Astrocyte (in vitro differentiated cells and primary cell): ENCODE measurements around the gene AARSD1. TPM values are rescaled to one million over a fixed set of nuclear protein-coding genes. Genes with fewer than 3 reads are reported as not detected.

Experiments
- DNase-seq: peaks from one replicate; pipeline ENCODE4 v3.0.0-alpha.2; 2010; ENCODE audit warnings: low read depth
- FAIRE-seq: peaks from 2 replicates; lab custom pipeline; 2011; peaks lifted over from hg19 to GRCh38; lab: Jason Lieb, UNC
- H2AFZ ChIP-seq: 2 replicates; pipeline ENCODE4 v1.6.0; 2012; ENCODE audit warnings: low read depth, low read length, inconsistent platforms
- H3K27ac ChIP-seq: 2 replicates; pipeline ENCODE4 v1.5.1; 2011; ENCODE audit warnings: low read depth, low read length, inconsistent platforms
- H3K27me3 ChIP-seq: 2 replicates; pipeline ENCODE4 v1.6.0; 2011; ENCODE audit warnings: low read length, inconsistent platforms; ENCODE audit not compliant: insufficient read depth
- H3K36me3 ChIP-seq: 2 replicates; pipeline ENCODE4 v1.5.1; 2011; ENCODE audit warnings: low read length, inconsistent platforms; ENCODE audit not compliant: insufficient read depth
- H3K4me1 ChIP-seq: 2 replicates; pipeline ENCODE4 v1.5.1; 2011; ENCODE audit warnings: low read length, inconsistent platforms; ENCODE audit not compliant: insufficient read depth
- H3K4me2 ChIP-seq: 2 replicates; pipeline ENCODE4 v1.6.0; 2012; ENCODE audit warnings: low read length, inconsistent platforms
- H3K4me3 ChIP-seq: 2 replicates; pipeline ENCODE4 v1.5.1; 2011; ENCODE audit warnings: low read depth, mild to moderate bottlenecking, low read length, inconsistent platforms; ENCODE audit not compliant: insufficient read depth
- H3K79me2 ChIP-seq: 2 replicates; pipeline ENCODE4 v1.6.0; 2012; ENCODE audit warnings: mild to moderate bottlenecking, low read length, inconsistent platforms; ENCODE audit not compliant: insufficient read depth
- H3K9ac ChIP-seq: 2 replicates; pipeline ENCODE4 v1.6.0; 2012; ENCODE audit warnings: mild to moderate bottlenecking, low read length, inconsistent platforms
- H3K9me3 ChIP-seq: 2 replicates; pipeline ENCODE4 v1.5.1; 2012; ENCODE audit warnings: low read depth, mild to moderate bottlenecking, low read length, inconsistent platforms; ENCODE audit not compliant: insufficient read depth
- H4K20me1 ChIP-seq: 2 replicates; pipeline ENCODE4 v1.6.0; 2012; ENCODE audit warnings: low read length, inconsistent platforms; ENCODE audit not compliant: insufficient read depth
- H3K27ac Mint-ChIP-seq: one replicate; pipeline ENCODE4 v1.8.0; 2021; ENCODE audit warnings: mild to moderate bottlenecking, mixed read lengths; ENCODE audit not compliant: unreplicated experiment
- H3K27me3 Mint-ChIP-seq: one replicate; pipeline ENCODE4 v1.8.0; 2021; ENCODE audit warnings: low read depth, mixed read lengths; ENCODE audit not compliant: unreplicated experiment
- H3K36me3 Mint-ChIP-seq: one replicate; pipeline ENCODE4 v1.8.0; 2021; ENCODE audit warnings: low read depth, mixed read lengths; ENCODE audit not compliant: unreplicated experiment
- H3K4me1 Mint-ChIP-seq: one replicate; pipeline ENCODE4 v1.8.0; 2021; ENCODE audit warnings: low read depth, mixed read lengths; ENCODE audit not compliant: unreplicated experiment
- H3K4me3 Mint-ChIP-seq: one replicate; pipeline ENCODE4 v1.8.0; 2021; ENCODE audit warnings: mild to moderate bottlenecking, moderate library complexity, mixed read lengths; ENCODE audit not compliant: unreplicated experiment
- H3K9me3 Mint-ChIP-seq: one replicate; pipeline ENCODE4 v1.8.0; 2021; ENCODE audit warnings: mild to moderate bottlenecking, mixed read lengths; ENCODE audit not compliant: unreplicated experiment
- CTCF ChIP-seq: IDR thresholded peaks from 2 replicates; pipeline ENCODE4 v1.5.1; 2011; ENCODE audit warnings: low read depth, mild to moderate bottlenecking, inconsistent platforms, low read length, moderate library complexity; ENCODE audit not compliant: insufficient read depth
- EZH2 ChIP-seq: IDR thresholded peaks from 2 replicates; pipeline ENCODE4 v1.6.1; 2012; ENCODE audit warnings: mild to moderate bottlenecking, low read length, inconsistent platforms; ENCODE audit not compliant: insufficient read depth
- total RNA-seq: library from RNA; stranded (reverse); gene quantifications from 2 replicates; pipeline ENCODE4 v1.2.1, GENCODE V29; 2021

Gene AARSD1
- total RNA-seq, 1 donor from 2014 or later, result 42.8 TPM

DNA sequence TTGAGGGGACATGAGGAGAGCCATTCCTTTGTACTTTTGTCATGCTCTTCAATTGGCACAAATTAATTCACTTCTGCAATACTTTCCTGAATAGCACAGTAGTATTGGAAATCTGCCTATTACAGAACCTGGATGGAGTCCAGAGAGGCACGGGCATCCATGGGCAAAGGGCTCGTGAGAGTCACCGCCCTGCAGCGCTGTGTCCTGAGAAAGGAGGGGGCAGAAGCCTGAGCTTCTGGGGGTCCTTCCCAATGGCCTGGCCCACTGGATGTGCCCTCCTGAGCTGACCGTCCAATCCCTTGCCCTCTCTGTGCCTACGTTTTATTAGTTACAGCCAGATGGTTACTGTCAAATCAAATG is 60.2 kb downstream of the AARSD1 start:
- Histone ChIP-seq H3K79me2 (no peaks in the 10 kb centered on the region), H3K4me2 (no peak overlapping the region), H3K36me3 (no peaks in the 10 kb centered on the region), H3K9ac (no peak overlapping the region), H2AFZ (no peak overlapping the region), H3K27me3 (peaks cover 13% of the 10 kb centered on the region), H3K9me3 (no peaks in the 10 kb centered on the region), H3K27ac (no peak overlapping the region), H4K20me1 (no peaks in the 10 kb centered on the region), H3K4me1 (peaks cover under 1% of the 10 kb centered on the region), H3K4me3 (no peak overlapping the region)
- FAIRE-seq (no peak), DNase-seq (no peak)
- H3K27me3 Mint-ChIP-seq, result peaks cover 20% of the 10 kb centered on the region
- H3K27ac Mint-ChIP-seq, result no peak overlapping the region
- TF ChIP-seq EZH2 (no peak), CTCF (no peak)
- no peak overlapping the region for H3K4me3 Mint-ChIP-seq
- no peaks in the 10 kb centered on the region for H3K9me3 Mint-ChIP-seq
- peaks cover 3% of the 10 kb centered on the region for H3K4me1 Mint-ChIP-seq
- no peaks in the 10 kb centered on the region for H3K36me3 Mint-ChIP-seq

DNA sequence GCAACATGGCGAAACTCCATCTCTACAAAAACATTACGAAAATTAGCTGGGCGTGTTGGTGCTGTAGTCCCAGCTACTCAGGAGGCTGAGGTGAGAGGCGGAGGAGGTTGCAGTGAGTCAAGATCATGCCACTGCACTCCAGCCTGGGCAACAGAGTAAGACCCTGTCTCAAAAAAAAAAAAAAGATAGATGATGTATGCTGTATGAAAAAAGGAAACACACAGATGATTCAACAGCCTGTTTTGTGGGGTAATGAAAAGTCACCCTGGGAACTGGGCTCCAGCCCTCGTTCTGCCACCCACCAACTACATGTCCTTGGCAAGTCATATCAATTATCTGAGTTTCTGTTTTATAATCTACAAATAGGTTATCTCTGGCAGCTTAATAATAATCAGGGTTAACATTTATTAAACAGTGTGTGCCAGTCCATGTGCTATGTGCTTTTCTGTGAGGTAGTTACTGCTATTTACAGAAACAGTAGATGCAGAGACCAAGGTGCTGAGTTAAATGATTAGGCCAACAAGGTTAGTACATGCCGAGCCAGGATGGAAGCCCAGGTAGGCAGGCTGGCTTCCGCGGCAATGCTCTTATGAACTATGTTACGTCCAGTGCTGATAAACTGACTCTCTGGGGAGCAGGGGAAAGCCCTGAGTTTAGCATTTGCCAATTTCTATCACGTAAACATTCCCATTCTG is 62.6 kb downstream of the AARSD1 start:
- Mint-ChIP-seq H3K4me1 (no peaks in the 10 kb centered on the region), H3K27ac (no peak overlapping the region), H3K9me3 (no peaks in the 10 kb centered on the region), H3K27me3 (peaks cover 17% of the 10 kb centered on the region), H3K36me3 (no peaks in the 10 kb centered on the region), H3K4me3 (no peak overlapping the region)
- Histone ChIP-seq H2AFZ (no peak overlapping the region), H3K4me3 (no peak overlapping the region), H3K27me3 (peaks cover 8% of the 10 kb centered on the region), H3K4me1 (no peaks in the 10 kb centered on the region), H3K9me3 (no peaks in the 10 kb centered on the region), H3K4me2 (no peak overlapping the region), H4K20me1 (no peaks in the 10 kb centered on the region), H3K79me2 (no peaks in the 10 kb centered on the region), H3K9ac (no peak overlapping the region), H3K27ac (no peak overlapping the region), H3K36me3 (no peaks in the 10 kb centered on the region)
- TF ChIP-seq EZH2, result no peak
- TF ChIP-seq CTCF, result no peak
- no peak for FAIRE-seq
- DNase-seq, result no peak

Other genes with a start within 250 kb of the AARSD1 start
- 15.2 and 16.9 TPM in 2 replicates for gene EZH1, start 219.4 kb downstream of the AARSD1 start, total RNA-seq
- gene RAMP2, start 203.2 kb downstream of the AARSD1 start, total RNA-seq, result 6.1 and 6.8 TPM in 2 replicates
- 49.5 and 53.2 TPM in 2 replicates for gene VPS25, start 191.0 kb downstream of the AARSD1 start, total RNA-seq
- gene WNK4, start 183.8 kb downstream of the AARSD1 start, total RNA-seq, result 22.8 and 34.8 TPM in 2 replicates
- 31.8 and 34.3 TPM in 2 replicates for gene COA3, start 165.8 kb downstream of the AARSD1 start, total RNA-seq
- not detected in 2 replicates for gene CNTD1, start 165.6 kb downstream of the AARSD1 start, total RNA-seq
- gene BECN1, start 140.2 kb downstream of the AARSD1 start, total RNA-seq, result 79.8 and 87.6 TPM in 2 replicates
- gene PSME3, start 131.1 kb downstream of the AARSD1 start, total RNA-seq, result 131 and 152 TPM in 2 replicates
- gene AOC2, start 119.9 kb downstream of the AARSD1 start, total RNA-seq, result 4.1 and 5.0 TPM in 2 replicates
- 1.1 and 1.5 TPM in 2 replicates for gene AOC3, start 113.3 kb downstream of the AARSD1 start, total RNA-seq
- not detected in 2 replicates for gene G6PC1, start 63.7 kb downstream of the AARSD1 start, total RNA-seq
- gene PTGES3L, start 15.6 kb upstream of the AARSD1 start, total RNA-seq, result 5.1 and 5.8 TPM in 2 replicates
- gene RUNDC1, start 16.1 kb upstream of the AARSD1 start, total RNA-seq, result 13.2 and 13.8 TPM in 2 replicates
- gene RPL27, start 34.0 kb upstream of the AARSD1 start, total RNA-seq, result 993 and 1,032 TPM in 2 replicates
- gene IFI35, start 42.3 kb upstream of the AARSD1 start, total RNA-seq, result 60.5 and 72.8 TPM in 2 replicates
- gene VAT1, start 57.9 kb upstream of the AARSD1 start, total RNA-seq, result 348 and 413 TPM in 2 replicates
- 1.3 and 2.3 TPM in 2 replicates for gene RND2, start 60.8 kb upstream of the AARSD1 start, total RNA-seq
- gene BRCA1, start 160.9 kb upstream of the AARSD1 start, total RNA-seq, result 3.6 and 6.0 TPM in 2 replicates
- gene NBR1, start 206.8 kb upstream of the AARSD1 start, total RNA-seq, result 46.8 and 53.6 TPM in 2 replicates
- 10.1 and 11.4 TPM in 2 replicates for gene TMEM106A, start 247.4 kb upstream of the AARSD1 start, total RNA-seq